NB4 (cell line): ENCODE data around the gene MRPS16.

Experiments
- DNase-seq: peaks from one replicate; pipeline ENCODE4 v3.0.0; 2010; ENCODE audit warnings: low read depth
- H3K4me3 ChIP-seq: one replicate; pipeline ENCODE4 v1.5.1; 2011; ENCODE audit warnings: mild to moderate bottlenecking, low read depth, low read length, moderate library complexity
- CTCF ChIP-seq: IDR thresholded peaks from one replicate; pipeline ENCODE4 v1.5.1; 2012; ENCODE audit warnings: low read depth, low read length
- MAX ChIP-seq: IDR thresholded peaks from 2 replicates; pipeline ENCODE4 v1.6.1; 2011; ENCODE audit warnings: low read depth, low read length
- MYC ChIP-seq: IDR thresholded peaks from 2 replicates; pipeline ENCODE4 v1.6.1; 2011; ENCODE audit warnings: low read depth, low read length
- POLR2A ChIP-seq: IDR thresholded peaks from 2 replicates; pipeline ENCODE4 v1.6.1; 2011; ENCODE audit warnings: mild to moderate bottlenecking; ENCODE audit not compliant: insufficient read length; ENCODE audit errors: extremely low read depth

MRPS16 gene

GRCh38 chr10:73219384-73219783 lies 33.1 kb downstream of the MRPS16 start:
- H3K4me3 ChIP-seq, result no peak overlapping the region
- TF ChIP-seq POLR2A (no peak), MYC (no peak), MAX (no peak), CTCF (no peak)
- no peak for DNase-seq

GRCh38 chr10:73218431-73219191 lies 33.8 kb downstream of the MRPS16 start:
- H3K4me3 ChIP-seq, result no peak overlapping the region
- peak; percentile 53 for DNase-seq
- no peak for TF ChIP-seq MYC
- TF ChIP-seq CTCF, result peak; percentile 61

GRCh38 chr10:73217628-73218027 lies 34.8 kb downstream of the MRPS16 start:
- no peak overlapping the region for H3K4me3 ChIP-seq
- TF ChIP-seq CTCF (no peak), MYC (no peak), MAX (no peak)
- no peak for DNase-seq

GRCh38 chr10:73215749-73216148 lies 36.7 kb downstream of the MRPS16 start:
- DNase-seq, result no peak
- TF ChIP-seq POLR2A (no peak), MAX (no peak), CTCF (no peak), MYC (no peak)
- H3K4me3 ChIP-seq, result no peak overlapping the region

GRCh38 chr10:73211106-73211811 lies 41.2 kb downstream of the MRPS16 start:
- DNase-seq, result no peak
- no peak for TF ChIP-seq MAX
- TF ChIP-seq CTCF, result no peak
- TF ChIP-seq MYC, result no peak
- no peak for TF ChIP-seq POLR2A
- H3K4me3 ChIP-seq, result no peak overlapping the region
